HG03045 (cell line): ENCODE results near the gene KIAA1328.

Experiments used
- ATAC-seq: cut with Tn5 transposase; IDR thresholded peaks from one replicate; pipeline ENCODE4 v1.9.1; 2021; ENCODE audit warnings: mild to moderate bottlenecking, moderate library complexity; ENCODE audit not compliant: unreplicated experiment

Gene KIAA1328

GRCh38 chr18:37249895-37250618 is 421.1 kb downstream of the KIAA1328 start:
- no peak for ATAC-seq

- ATAC-seq = no peak
These were observed 422.8 kb downstream of the KIAA1328 start for GRCh38 chr18:37251679-37252078.

GRCh38 chr18:37252342-37252741 is 423.4 kb downstream of the KIAA1328 start:
- ATAC-seq = no peak

GRCh38 chr18:37252854-37253393 is 424.0 kb downstream of the KIAA1328 start:
- no peak for ATAC-seq

GRCh38 chr18:37253394-37254235 is 424.7 kb downstream of the KIAA1328 start:
- no peak for ATAC-seq

GRCh38 chr18:37254236-37254754 is 425.4 kb downstream of the KIAA1328 start:
- ATAC-seq = no peak

- ATAC-seq = no peak
These were observed 426.0 kb downstream of the KIAA1328 start for GRCh38 chr18:37254973-37255372.

GRCh38 chr18:37258131-37258530 is 429.2 kb downstream of the KIAA1328 start:
- no peak for ATAC-seq

GRCh38 chr18:37258819-37259218 is 429.9 kb downstream of the KIAA1328 start:
- ATAC-seq = no peak

- ATAC-seq = no peak
These were observed 430.8 kb downstream of the KIAA1328 start for GRCh38 chr18:37259711-37260110.

GRCh38 chr18:37260367-37261093 is 431.6 kb downstream of the KIAA1328 start:
- no peak for ATAC-seq

GRCh38 chr18:37261246-37261840 is 432.4 kb downstream of the KIAA1328 start:
- no peak for ATAC-seq

GRCh38 chr18:37261988-37262387 is 433.1 kb downstream of the KIAA1328 start:
- no peak for ATAC-seq

- no peak for ATAC-seq
These were observed 436.0 kb downstream of the KIAA1328 start for GRCh38 chr18:37264956-37265355.

GRCh38 chr18:37265382-37265781 is 436.5 kb downstream of the KIAA1328 start:
- no peak for ATAC-seq

GRCh38 chr18:37266290-37266689 is 437.4 kb downstream of the KIAA1328 start:
- no peak for ATAC-seq

- ATAC-seq = no peak
These were observed 441.2 kb downstream of the KIAA1328 start for GRCh38 chr18:37270038-37270665.

- no peak for ATAC-seq
These were observed 441.7 kb downstream of the KIAA1328 start for GRCh38 chr18:37270666-37271052.

GRCh38 chr18:37272226-37272625 is 443.3 kb downstream of the KIAA1328 start:
- no peak for ATAC-seq

GRCh38 chr18:37272841-37273240 is 443.9 kb downstream of the KIAA1328 start:
- no peak for ATAC-seq
